Stimulated activated naive CD8-positive, alpha-beta T cell treated with anti-CD3 and anti-CD28 coated beads, Interleukin-15, amount 100 ng/mL, for 72 hours (primary cell): Measurements from ENCODE around the gene NRXN3.

Experiments
- ATAC-seq: fragments of 150-1000 bp; cut with Tn5 transposase; 2 replicates; pipeline ENCODE4 v1.10.0; 2021; ENCODE audit warnings: mild to moderate bottlenecking, moderate library complexity
- DNase-seq, 2 donors: peaks; one replicate each; pipeline ENCODE4 v3.0.0; 2021 to 2022
- H3K27ac Mint-ChIP-seq, 2 donors: one replicate each; pipeline ENCODE4 v1.8.0; 2022; ENCODE audit warnings: mild to moderate bottlenecking in 2 of 2, mixed read lengths in 2 of 2, moderate library complexity in 2 of 2
- H3K27me3 Mint-ChIP-seq: one replicate; pipeline ENCODE4 v1.8.0; 2022; ENCODE audit warnings: mixed read lengths
- H3K4me1 Mint-ChIP-seq: one replicate; pipeline ENCODE4 v1.8.0; 2022; ENCODE audit warnings: mild to moderate bottlenecking, mixed read lengths
- H3K4me3 Mint-ChIP-seq, 2 donors: one replicate each; pipeline ENCODE4 v1.8.0; 2022; ENCODE audit warnings: mild to moderate bottlenecking in 2 of 2, mixed read lengths in 2 of 2, moderate library complexity in 1 of 2
- H3K9me3 Mint-ChIP-seq, 2 donors: one replicate each; pipeline ENCODE4 v1.8.0; 2022; ENCODE audit warnings: mixed read lengths in 2 of 2

NRXN3 gene

GRCh38 chr14:79548836-79549235, 1378.7 kb downstream of the NRXN3 start:
- no peak overlapping the region for H3K4me3 Mint-ChIP-seq
- H3K27ac Mint-ChIP-seq, result no peak overlapping the region
- no peak for ATAC-seq
- H3K4me1 Mint-ChIP-seq, result no peaks in the 10 kb centered on the region
- H3K9me3 Mint-ChIP-seq, result peaks cover 7 to 8% of the 10 kb centered on the region in 2 donors
- H3K27me3 Mint-ChIP-seq, result no peaks in the 10 kb centered on the region
- no peak for DNase-seq

DNA sequence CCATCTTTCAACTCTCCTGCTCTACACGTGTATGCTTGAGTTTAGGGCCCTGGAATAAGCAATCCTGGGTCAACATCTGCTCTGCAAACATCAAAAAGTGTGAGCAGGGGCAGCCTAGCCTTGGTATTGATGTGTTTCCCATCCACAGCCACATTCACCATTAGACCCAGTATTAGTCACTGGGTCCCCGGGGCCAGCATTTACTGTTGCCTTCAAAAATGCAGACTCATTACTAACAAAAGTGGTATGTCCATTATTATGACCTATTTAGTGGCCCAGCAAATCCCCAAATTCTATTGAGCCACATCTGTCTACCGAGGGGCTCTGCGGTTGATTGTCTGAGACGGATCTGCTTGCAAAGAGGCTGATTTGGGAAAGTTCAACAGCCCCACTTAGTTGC, 1379.3 kb downstream of the NRXN3 start:
- DNase-seq, result no peak
- H3K27ac Mint-ChIP-seq, result no peak overlapping the region
- ATAC-seq, result no peak
- no peaks in the 10 kb centered on the region for H3K4me1 Mint-ChIP-seq
- peaks cover 7 to 8% of the 10 kb centered on the region in 2 donors for H3K9me3 Mint-ChIP-seq
- H3K27me3 Mint-ChIP-seq, result no peaks in the 10 kb centered on the region
- H3K4me3 Mint-ChIP-seq, result no peak overlapping the region

GRCh38 chr14:79551523-79551922, 1381.3 kb downstream of the NRXN3 start:
- Mint-ChIP-seq H3K4me3 (no peak overlapping the region), H3K27ac (no peak overlapping the region), H3K4me1 (no peaks in the 10 kb centered on the region), H3K27me3 (no peaks in the 10 kb centered on the region), H3K9me3 (peaks cover 7 to 11% of the 10 kb centered on the region in 2 donors)
- ATAC-seq (no peak), DNase-seq (no peak)

DNA sequence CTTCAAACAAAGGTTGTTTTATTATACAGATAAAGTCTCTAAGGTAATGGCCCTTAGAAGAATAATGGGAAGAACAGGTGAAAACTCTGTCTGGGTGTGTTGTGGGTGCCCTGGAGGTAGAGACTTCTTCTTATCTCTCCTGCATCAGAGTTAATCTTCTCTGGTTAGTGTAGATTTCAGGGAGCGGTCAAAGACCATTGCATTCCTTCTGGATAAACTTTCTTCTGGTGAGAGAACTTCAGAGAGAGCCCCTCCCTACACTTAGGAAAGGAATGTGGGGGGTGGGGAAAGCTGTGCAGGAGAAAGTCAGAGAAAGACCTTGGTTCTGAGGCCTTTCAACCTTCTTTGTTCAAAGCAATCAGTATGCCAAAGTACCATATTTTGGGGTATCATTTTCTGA, 1382.6 kb downstream of the NRXN3 start:
- no peaks in the 10 kb centered on the region for H3K4me1 Mint-ChIP-seq
- H3K27ac Mint-ChIP-seq, result no peak overlapping the region

DNA sequence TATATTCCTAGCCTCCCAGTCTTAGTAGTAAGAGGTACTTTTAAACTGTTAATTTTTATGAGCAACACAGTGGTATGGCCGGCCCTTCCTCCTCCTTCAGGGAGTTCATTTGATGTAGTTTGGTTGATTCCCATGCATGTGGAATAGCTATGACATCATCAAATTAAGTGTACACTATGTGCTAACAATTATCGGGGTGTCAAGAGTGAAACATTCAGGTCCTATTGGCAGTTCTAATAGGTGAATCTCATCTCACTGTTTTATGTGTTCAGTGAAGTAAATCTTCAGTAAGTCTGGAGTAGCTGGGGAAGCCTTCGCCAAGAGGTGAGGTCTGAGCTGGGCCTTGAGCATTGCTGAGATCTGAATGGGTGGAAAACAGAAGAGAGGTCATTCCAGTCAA, 1384.6 kb downstream of the NRXN3 start:
- no peak for DNase-seq
- Mint-ChIP-seq H3K27me3 (no peaks in the 10 kb centered on the region), H3K9me3 (peaks cover 7 to 21% of the 10 kb centered on the region in 2 donors), H3K4me1 (no peaks in the 10 kb centered on the region), H3K4me3 (no peak overlapping the region), H3K27ac (no peak overlapping the region)
- ATAC-seq, result no peak

More for the DNA sequence above, 1382.6 kb downstream of the NRXN3 start:
- no peak for DNase-seq
- no peaks in the 10 kb centered on the region for H3K27me3 Mint-ChIP-seq
- H3K9me3 Mint-ChIP-seq, result peaks cover 1 to 12% of the 10 kb centered on the region in 2 donors
- no peak overlapping the region for H3K4me3 Mint-ChIP-seq
- ATAC-seq, result no peak

DNA sequence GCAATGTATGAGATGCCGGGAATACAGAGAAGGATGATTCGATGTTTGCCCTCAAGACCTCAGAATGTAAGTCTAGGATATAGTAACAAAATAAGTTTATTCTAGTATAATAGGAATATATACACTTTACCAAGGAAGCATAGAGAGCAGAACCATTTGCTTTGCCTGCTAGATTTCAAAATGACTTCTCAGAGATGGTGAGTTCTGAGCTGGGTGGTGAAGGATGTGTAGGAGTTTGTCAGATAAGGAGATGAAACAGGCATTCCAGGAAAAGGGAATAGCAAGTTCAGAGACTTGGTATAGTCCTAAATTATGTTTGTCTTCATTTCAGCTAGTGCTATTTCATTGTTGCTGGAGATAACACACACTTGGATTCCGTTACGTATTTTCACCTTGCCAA, 1385.3 kb downstream of the NRXN3 start:
- DNase-seq (no peak), ATAC-seq (no peak)
- Mint-ChIP-seq H3K27me3 (no peaks in the 10 kb centered on the region), H3K9me3 (peaks cover 7 to 21% of the 10 kb centered on the region in 2 donors), H3K27ac (no peak overlapping the region), H3K4me3 (no peak overlapping the region), H3K4me1 (no peaks in the 10 kb centered on the region)

DNA sequence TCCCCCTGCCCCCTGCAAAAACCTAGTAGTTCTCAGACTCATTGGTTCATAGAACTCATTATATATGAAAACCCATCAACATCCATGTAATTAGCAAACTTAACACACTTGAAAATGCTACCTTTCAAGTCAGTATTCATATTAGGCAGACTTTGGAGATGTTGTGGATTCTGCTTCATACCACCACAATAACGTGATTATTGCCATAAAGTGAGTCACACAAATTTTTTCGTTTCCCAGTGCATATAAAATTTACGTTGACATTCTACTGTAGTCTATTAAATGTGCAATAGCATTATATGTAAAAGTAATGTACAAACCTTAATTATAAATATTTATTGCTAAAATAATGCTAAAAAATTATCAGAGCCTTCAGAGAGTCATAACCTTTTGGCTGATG, 1387.1 kb downstream of the NRXN3 start:
- DNase-seq (no peak), ATAC-seq (no peak)
- Mint-ChIP-seq H3K27me3 (no peaks in the 10 kb centered on the region), H3K27ac (no peak overlapping the region), H3K4me3 (no peak overlapping the region), H3K9me3 (peaks cover 7 to 27% of the 10 kb centered on the region in 2 donors), H3K4me1 (no peaks in the 10 kb centered on the region)

DNA sequence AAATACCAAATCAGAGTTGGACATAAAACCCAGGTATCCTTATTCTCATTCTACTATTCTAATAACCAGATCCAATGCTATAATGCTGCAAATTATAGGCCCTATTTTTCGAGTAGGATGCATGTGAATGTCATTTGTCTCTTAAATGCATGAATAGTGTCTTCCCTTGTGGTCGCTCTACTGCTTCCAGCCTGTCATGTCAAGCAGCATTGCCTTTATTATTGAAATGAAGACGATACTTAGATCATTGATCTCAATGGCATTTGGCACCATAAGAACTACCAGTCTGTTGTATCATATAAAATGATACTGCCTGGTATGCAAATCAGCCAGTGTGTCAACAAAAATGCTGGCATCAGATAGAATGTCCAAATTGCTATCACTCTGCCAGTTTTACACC, 1392.0 kb downstream of the NRXN3 start:
- H3K9me3 Mint-ChIP-seq, result peaks cover 7 to 18% of the 10 kb centered on the region in 2 donors
- DNase-seq (no peak), ATAC-seq (no peak)
- H3K4me3 Mint-ChIP-seq, result no peak overlapping the region
- no peak overlapping the region for H3K27ac Mint-ChIP-seq
- H3K27me3 Mint-ChIP-seq, result no peaks in the 10 kb centered on the region
- no peaks in the 10 kb centered on the region for H3K4me1 Mint-ChIP-seq

DNA sequence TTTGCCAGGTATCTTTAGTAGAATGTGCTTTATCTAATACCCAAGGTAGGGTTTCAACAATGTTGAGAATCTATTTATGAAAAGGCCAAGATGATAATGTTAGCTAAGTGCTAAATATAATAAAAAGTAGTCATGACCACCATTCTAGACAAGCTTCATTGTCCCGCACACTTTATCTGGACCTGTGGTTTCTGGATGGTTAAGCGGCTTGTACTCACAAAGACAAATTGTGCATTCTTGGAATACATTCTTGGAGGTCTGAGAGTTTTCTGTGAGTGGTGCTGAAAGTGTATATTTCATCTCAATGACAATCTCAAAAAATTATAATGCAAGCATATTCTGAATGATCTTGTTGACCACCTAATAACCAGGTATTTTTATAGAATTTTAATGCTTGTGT, 1394.2 kb downstream of the NRXN3 start:
- DNase-seq, result no peak
- Mint-ChIP-seq H3K4me3 (no peak overlapping the region), H3K27ac (no peak overlapping the region), H3K9me3 (peaks cover 0 to 10% of the 10 kb centered on the region in 2 donors), H3K27me3 (no peaks in the 10 kb centered on the region), H3K4me1 (no peaks in the 10 kb centered on the region)
- no peak for ATAC-seq

- no peak overlapping the region for H3K27ac Mint-ChIP-seq
- ATAC-seq (no peak), DNase-seq (no peak)
Observed at GRCh38 chr14:79567306-79567705, 1397.1 kb downstream of the NRXN3 start.

DNA sequence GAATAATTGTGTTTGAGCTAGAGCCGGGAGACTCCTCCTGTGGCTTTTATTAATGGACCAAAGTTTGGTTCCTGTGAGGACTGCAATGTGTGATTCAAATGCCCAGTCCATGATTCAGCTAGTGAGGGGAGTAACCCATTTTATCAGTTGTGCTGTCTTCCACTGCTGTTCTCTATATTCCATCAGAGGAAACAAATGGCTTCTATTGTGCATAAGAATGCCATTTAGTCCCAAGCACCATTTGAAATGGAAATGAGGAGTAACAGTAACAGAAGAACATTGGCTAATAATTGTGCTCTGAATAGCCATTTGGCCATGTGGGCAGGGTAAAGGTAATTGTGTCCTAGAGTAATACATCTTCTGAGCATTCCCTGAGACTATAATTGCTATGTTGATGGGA, 1398.4 kb downstream of the NRXN3 start:
- Mint-ChIP-seq H3K27ac (no peak overlapping the region), H3K27me3 (no peaks in the 10 kb centered on the region), H3K4me1 (no peaks in the 10 kb centered on the region)

More at GRCh38 chr14:79567306-79567705, 1397.1 kb downstream of the NRXN3 start:
- H3K9me3 Mint-ChIP-seq, result peaks cover 0 to 5% of the 10 kb centered on the region in 2 donors
- no peak overlapping the region for H3K4me3 Mint-ChIP-seq
- no peaks in the 10 kb centered on the region for H3K27me3 Mint-ChIP-seq
- no peaks in the 10 kb centered on the region for H3K4me1 Mint-ChIP-seq

DNA sequence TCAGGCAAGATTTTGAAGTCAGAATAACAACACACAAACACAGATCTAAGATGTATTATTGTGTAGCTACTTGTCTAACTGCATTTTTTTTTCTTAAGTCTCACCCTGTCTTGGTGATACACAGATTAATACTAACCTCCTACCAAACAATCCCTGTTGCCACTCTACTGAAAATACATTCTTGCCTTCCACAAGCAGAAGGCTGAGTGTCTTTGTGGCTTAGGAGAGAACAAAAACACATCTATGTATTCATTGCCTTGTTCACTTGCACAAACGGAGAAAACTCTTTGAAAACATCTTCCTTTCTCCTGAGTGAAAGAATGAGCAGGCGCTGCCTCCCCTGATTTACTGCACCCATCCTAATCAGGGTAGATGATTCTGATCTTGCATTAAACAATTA, 1398.9 kb downstream of the NRXN3 start:
- Mint-ChIP-seq H3K4me3 (no peak overlapping the region), H3K27me3 (no peaks in the 10 kb centered on the region), H3K4me1 (no peaks in the 10 kb centered on the region), H3K27ac (no peak overlapping the region), H3K9me3 (peaks cover 0 to 5% of the 10 kb centered on the region in 2 donors)
- ATAC-seq, result no peak
- no peak for DNase-seq

More for the DNA sequence above, 1398.4 kb downstream of the NRXN3 start:
- DNase-seq (no peak), ATAC-seq (no peak)
- peaks cover 0 to 5% of the 10 kb centered on the region in 2 donors for H3K9me3 Mint-ChIP-seq
- H3K4me3 Mint-ChIP-seq, result no peak overlapping the region

DNA sequence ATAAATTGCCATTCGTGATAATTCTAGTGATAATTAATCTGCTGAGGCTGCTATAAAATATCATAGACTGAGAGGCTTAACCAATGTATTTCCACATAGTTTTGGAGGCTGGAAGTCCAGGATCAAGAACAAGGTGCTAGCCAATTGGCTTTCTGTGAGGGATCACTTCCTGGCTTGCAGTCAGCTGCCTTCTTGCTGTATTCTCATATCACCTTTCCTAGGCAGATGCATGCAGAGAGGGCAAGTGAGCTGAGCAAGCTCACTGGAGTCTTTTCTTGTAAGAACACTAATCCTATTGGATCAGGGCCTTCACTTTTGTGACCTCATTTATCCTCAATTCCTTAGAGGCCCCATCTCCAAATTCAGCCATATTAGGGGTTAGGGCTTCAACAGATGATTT, 1400.5 kb downstream of the NRXN3 start:
- no peaks in the 10 kb centered on the region for H3K4me1 Mint-ChIP-seq
- DNase-seq, result no peak
- ATAC-seq, result no peak
- no peak overlapping the region for H3K4me3 Mint-ChIP-seq
- no peaks in the 10 kb centered on the region for H3K27me3 Mint-ChIP-seq
- no peak overlapping the region for H3K27ac Mint-ChIP-seq
- peaks cover 0 to 5% of the 10 kb centered on the region in 2 donors for H3K9me3 Mint-ChIP-seq

DNA sequence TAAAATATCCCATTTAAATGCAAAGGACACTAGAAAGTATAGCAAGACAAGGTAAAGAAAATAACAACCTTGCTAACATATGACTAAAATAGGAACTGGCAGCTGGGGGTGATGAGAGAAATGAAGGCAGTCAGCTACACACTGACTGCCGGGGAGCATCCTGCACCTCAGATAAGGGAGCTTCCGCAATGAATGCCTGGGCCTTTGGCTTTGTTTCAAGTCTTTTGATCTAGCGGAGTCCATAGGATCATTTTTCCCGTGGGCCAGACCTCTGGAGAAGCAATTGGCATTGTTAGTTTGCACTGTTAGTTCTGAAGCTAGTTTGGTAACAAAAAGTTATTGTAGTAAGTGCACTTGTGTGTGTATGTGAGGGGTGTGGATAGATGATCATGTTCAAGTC, 1401.2 kb downstream of the NRXN3 start:
- DNase-seq (no peak), ATAC-seq (no peak)
- Mint-ChIP-seq H3K4me3 (no peak overlapping the region), H3K27ac (no peak overlapping the region), H3K9me3 (peaks cover 0 to 5% of the 10 kb centered on the region in 2 donors), H3K27me3 (no peaks in the 10 kb centered on the region), H3K4me1 (no peaks in the 10 kb centered on the region)

DNA sequence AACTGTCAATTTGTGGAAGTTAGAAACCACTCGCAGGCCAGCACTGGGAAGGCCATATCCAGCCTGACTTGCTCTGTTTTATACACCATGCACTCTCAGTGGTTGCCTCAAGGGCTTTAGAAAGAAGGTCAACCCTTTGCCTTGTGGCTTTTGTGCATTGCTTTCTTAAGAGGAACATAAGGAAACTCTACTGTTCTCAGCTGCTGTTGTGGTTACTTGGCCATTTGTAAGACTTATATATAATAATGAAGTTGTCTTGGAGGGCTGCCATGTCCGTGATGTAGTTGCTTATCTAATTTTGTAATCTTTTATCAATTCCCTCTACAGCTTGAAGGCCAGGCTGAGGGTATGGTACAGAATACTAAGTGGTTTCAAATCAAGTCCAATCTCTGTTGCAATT, 1403.3 kb downstream of the NRXN3 start:
- DNase-seq, result no peak
- Mint-ChIP-seq H3K4me1 (no peaks in the 10 kb centered on the region), H3K27ac (no peak overlapping the region), H3K27me3 (no peaks in the 10 kb centered on the region), H3K4me3 (no peak overlapping the region), H3K9me3 (peaks cover 0 to 5% of the 10 kb centered on the region in 2 donors)
- ATAC-seq, result no peak

- no peak overlapping the region for H3K27ac Mint-ChIP-seq
- no peaks in the 10 kb centered on the region for H3K9me3 Mint-ChIP-seq
- ATAC-seq, result no peak
- DNase-seq, result no peak
- H3K4me1 Mint-ChIP-seq, result no peaks in the 10 kb centered on the region
- no peak overlapping the region for H3K4me3 Mint-ChIP-seq
- no peaks in the 10 kb centered on the region for H3K27me3 Mint-ChIP-seq
Observed at GRCh38 chr14:79575032-79575431, 1404.9 kb downstream of the NRXN3 start.

- H3K4me1 Mint-ChIP-seq, result no peaks in the 10 kb centered on the region
- H3K9me3 Mint-ChIP-seq, result no peaks in the 10 kb centered on the region
- no peak overlapping the region for H3K4me3 Mint-ChIP-seq
- ATAC-seq (no peak), DNase-seq (no peak)
- H3K27ac Mint-ChIP-seq, result no peak overlapping the region
- H3K27me3 Mint-ChIP-seq, result no peaks in the 10 kb centered on the region
Observed at GRCh38 chr14:79576424-79576823, 1406.3 kb downstream of the NRXN3 start.
